ENCODE data around the gene CTLA4.
"Not testable (repeated sequence)": the region's sequence is repeated elsewhere in the genome, so short reads cannot be mapped to it uniquely, and the experiment has no call there.

Gene CTLA4

DNA sequence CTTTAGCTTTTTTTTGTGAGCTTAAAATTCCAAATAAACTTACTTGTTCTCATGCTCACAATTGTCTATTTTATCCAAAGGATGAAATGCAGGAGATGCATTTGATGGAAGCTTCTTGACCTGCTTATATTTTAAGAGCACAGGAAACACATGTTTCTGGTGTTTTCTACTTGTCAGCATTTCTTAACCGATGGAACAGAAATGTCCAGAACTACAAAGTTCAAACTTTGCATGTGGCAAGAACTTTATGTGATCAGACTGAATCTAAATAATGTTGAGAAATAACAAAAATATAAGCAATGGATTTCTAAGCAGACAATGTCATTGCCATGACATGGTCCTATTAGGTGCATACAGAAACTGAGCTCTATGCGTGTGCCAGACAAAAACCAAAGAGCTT lies 9.9 kb upstream of the CTLA4 start:
- no peak for DNase-seq (ENCODE audit: low spot score)

DNA sequence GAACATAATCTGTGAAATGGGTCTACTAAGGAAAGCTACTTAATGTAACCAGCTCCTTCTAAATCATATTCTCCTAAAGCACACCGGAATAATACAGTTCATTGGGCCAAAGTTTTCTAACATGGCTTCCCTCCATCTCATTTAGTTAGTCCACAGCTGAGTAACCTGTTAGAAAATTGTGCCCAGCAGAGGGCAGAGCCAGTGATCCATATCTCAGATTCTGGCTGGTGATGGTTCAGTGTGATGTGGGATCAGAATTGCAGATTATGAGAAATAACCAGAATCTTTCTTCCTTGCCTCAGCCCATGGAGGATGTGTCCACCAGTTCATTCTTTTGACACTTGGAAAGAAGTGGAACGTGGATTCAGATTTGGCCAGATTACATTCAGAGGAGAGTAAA lies 9.4 kb upstream of the CTLA4 start:
- no peak for DNase-seq (ENCODE audit: low spot score)

DNA sequence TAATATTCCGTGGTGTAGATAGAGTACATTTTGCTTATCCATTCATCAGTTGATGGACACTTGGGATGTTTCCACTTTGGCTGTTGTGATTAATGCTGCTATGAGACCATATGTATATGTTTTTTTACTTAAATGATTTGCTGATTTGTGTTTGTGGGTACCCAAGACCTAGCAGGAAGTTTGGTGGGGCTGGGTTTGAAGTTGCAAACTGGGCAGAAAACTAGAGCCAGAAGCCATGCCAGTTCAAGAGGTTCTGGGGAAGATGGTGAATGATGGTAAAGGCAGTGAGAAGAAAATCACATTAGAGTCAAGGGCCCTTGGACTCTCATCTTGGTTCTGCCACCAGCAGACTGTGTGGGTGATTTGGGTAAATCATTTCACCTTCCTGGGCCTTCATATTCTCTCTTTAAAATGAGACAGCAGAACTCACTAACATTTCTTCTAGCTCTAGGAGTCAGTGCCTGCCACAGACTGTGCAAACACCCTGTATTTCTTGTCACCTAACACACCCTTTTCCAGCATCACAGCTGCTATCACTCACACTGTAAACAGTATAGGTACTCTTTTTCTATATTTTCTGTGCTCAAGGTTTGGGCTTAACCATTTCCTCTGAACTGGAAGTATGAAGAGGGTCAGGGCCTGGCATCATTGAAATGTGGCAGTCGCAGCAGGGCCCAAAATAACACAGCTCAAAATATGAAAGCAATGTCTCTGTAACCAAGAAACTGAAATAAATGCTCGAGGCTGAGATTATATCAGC lies 8.4 kb upstream of the CTLA4 start:
- no peak for DNase-seq (ENCODE audit: low spot score)

DNA sequence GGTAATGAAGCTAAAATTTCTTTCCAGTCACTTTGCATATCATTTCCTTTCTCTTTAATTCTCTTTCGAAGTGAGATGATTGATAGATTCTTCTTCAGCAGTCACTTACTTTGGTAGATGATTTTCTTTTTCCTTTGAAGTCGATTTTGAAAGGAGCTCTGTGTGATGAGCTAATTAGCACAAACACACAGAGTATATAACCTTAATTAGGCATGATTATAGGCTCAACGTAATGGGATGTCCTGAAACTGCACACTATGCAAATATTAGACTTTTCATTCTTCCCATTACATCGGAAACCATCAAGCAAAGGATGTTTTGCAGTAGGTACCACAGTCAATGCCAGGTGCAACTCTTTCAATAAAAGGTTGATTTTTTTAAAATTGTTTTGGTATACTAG lies 6.4 kb upstream of the CTLA4 start:
- DNase-seq (ENCODE audit: low spot score) = no peak

DNA sequence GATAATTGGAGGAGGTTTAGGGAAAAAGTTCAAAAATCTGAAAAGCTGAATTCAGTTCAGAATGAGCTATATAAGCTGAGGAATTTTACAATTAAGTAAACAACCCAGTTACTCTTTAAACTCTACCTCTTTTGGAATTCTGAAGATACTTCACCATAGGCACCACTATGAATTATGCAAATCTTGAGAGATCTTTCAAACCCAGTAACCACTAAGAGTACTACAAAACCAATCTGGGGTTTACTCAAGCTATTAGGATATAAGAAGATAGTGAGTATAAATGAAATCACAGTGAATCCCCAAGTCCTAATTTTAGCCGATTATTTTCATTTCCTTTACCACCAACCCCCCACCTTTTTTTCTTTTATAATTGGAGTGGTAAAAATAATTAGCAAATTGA lies 6.0 kb upstream of the CTLA4 start:
- DNase-seq (ENCODE audit: low spot score) = no peak

DNA sequence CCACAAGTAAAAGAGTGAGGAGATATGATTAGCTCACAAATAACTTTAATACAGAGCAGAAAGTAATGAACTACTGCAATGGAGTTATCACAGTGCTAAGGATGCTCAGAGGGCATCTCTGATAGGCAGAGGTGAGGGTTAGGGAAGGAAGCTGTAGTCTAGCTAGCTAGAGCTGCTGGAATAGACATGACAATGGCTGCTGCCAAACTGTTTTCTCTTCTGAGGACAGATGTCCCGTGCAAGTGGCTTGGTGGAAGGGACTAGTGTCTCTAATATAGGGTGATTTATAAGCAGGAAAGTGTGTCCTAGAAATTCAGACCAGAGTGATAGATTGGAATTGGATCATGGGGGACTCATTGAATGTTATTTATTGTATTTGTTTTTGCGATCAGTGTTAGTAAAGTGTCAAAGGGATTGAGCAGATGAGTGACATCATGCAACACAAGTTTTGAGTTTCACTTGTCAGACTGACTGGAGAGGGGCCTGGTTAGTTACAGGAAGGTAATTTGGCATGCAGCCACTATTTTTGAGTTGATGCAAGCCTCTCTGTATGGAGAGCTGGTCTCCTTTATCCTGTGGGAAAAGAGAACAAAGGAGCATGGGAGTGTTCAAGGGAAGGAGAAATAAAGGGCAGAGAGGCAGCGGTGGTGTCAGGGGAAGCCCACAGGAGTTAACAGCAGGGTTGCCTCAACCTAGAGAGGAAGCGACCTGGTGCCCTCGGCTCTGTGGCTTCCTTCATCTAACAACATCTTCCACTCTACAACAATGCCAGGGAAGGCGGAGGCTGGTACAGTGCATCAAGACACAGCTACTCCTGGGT lies 1.9 kb downstream of the CTLA4 start:
- no peak for DNase-seq (ENCODE audit: low spot score)

DNA sequence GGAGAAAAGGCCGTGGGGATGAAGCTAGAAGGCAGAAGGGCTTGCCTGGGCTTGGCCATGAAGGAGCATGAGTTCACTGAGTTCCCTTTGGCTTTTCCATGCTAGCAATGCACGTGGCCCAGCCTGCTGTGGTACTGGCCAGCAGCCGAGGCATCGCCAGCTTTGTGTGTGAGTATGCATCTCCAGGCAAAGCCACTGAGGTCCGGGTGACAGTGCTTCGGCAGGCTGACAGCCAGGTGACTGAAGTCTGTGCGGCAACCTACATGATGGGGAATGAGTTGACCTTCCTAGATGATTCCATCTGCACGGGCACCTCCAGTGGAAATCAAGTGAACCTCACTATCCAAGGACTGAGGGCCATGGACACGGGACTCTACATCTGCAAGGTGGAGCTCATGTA lies 2.9 kb downstream of the CTLA4 start:
- DNase-seq (ENCODE audit: low spot score) = no peak

DNA sequence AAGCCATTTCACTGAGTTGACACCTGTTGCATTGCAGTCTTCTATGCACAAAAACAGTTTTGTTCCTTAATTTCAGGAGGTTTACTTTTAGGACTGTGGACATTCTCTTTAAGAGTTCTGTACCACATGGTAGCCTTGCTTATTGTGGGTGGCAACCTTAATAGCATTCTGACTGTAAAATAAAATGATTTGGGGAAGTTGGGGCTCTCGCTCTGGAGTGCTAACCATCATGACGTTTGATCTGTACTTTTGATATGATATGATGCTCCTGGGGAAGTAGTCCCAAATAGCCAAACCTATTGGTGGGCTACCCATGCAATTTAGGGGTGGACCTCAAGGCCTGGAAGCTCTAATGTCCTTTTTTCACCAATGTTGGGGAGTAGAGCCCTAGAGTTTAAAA lies 3.4 kb downstream of the CTLA4 start:
- DNase-seq (ENCODE audit: low spot score) = no peak

DNA sequence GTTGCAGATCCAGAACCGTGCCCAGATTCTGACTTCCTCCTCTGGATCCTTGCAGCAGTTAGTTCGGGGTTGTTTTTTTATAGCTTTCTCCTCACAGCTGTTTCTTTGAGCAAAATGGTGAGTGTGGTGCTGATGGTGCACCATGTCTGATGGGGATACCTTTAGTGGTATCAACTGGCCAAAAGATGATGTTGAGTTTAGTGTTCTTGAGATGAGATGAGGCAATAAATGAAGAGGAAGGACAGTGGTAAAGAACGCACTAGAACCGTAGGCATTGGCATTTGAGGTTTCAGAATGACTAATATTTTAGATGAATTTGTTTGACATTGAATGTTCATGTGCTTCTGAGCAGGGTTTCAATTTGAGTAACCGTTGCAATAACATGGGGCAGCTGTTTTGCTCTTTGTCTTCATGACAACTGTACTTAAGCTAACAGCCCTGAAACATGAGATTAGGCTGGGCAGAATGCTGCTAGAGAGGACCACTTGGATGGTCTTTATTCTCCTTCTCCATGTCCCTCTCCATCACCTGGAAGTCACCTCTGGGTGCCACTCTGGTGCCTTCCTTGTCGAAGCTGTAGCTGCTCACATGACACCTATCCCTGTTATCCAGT lies 3.9 kb downstream of the CTLA4 start:
- no peak for DNase-seq (ENCODE audit: low spot score)

DNA sequence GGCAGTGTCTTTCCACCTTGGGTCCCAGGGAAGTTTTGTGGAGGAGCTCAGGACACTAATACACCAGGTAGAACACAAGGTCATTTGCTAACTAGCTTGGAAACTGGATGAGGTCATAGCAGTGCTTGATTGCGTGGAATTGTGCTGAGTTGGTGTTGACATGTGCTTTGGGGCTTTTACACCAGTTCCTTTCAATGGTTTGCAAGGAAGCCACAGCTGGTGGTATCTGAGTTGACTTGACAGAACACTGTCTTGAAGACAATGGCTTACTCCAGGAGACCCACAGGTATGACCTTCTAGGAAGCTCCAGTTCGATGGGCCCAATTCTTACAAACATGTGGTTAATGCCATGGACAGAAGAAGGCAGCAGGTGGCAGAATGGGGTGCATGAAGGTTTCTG lies 5.9 kb downstream of the CTLA4 start:
- DNase-seq (ENCODE audit: low spot score) = no peak

DNA sequence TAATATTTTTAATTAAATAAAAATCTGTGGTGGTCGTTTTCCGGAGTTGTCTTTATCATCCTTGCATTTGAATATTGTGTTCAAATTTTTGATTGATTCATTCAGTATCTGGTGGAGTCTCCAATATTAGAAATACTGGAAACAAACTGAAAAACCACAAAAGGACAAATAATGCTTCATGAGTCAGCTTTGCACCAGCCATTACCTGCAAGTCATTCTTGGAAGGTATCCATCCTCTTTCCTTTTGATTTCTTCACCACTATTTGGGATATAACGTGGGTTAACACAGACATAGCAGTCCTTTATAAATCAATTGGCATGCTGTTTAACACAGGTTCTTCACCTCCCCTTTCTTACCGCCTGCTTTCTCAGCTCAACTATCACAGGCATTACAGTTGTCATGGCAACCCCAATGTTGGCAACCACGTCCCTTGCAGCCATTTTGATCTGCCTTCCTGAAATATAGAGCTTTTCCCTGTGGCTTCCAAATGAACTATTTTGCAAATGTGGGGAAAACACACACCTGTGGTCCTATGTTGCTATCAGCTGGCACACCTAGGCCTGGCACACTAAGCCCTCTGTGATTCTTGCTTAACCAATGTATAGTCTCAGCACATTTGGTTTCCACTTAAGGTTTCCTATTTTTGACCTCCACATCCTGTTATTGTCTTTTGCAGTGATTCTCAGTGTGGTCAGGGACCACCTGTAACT lies 6.5 kb downstream of the CTLA4 start:
- DNase-seq (ENCODE audit: low spot score) = no peak

DNA sequence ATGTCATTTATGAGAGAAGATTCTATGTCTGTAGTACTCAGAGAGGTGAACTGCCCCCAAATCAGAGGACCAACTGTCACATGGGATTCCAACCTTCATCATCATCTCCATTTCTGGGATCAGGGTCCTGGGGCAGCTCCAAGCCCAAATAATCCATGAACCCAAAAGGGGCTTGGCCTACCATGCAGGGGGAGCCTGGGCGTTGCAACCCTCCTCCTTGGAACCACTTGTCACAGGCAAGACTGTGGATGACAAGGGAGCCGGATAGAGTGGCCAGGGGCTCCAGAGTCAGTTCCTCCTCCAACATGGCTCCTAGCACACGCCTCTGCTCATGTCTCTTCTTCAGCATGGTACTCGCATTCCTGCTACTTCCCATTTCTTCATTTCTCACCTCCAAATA lies 7.9 kb downstream of the CTLA4 start:
- no peak for DNase-seq (ENCODE audit: low spot score)

DNA sequence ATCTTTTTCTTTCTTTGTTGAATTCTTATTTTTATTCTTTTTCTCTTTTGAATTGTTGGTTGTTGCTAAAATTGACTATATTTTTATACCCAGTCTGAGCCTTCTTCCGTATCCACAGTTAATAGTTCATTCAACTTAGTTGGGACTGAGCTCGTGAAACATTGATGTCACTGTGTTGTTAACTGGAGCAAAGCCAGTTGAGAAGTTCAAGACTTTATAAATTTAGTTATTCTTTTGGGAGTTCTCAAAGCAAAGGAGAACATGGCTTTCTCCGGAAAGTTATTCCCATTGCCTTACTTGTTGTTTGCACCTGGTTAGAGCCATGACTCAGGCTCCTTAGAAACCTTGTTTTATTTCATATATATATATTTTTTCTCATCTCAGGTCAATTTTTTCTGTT lies 8.8 kb downstream of the CTLA4 start:
- DNase-seq (ENCODE audit: low spot score) = no peak

DNA sequence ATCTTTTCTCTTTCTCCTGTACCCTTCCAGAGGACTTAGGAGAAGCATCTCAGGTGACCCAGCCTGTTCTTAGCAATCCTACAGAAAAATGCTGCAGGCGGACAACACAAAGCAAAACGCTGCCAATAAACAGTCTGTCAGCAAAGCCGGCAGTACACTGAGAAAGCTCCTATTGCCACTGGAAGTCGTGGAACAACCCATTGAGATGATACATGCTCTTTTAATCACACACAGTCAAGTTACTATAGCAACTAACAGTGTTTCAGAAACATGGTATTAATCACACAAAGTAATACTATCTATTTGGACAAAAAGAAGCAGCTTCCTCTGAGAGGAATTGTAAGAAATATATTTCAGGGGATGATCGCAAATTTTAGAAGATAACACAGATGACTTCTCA lies 10.5 kb downstream of the CTLA4 start:
- DNase-seq (ENCODE audit: low spot score) = no peak

DNA sequence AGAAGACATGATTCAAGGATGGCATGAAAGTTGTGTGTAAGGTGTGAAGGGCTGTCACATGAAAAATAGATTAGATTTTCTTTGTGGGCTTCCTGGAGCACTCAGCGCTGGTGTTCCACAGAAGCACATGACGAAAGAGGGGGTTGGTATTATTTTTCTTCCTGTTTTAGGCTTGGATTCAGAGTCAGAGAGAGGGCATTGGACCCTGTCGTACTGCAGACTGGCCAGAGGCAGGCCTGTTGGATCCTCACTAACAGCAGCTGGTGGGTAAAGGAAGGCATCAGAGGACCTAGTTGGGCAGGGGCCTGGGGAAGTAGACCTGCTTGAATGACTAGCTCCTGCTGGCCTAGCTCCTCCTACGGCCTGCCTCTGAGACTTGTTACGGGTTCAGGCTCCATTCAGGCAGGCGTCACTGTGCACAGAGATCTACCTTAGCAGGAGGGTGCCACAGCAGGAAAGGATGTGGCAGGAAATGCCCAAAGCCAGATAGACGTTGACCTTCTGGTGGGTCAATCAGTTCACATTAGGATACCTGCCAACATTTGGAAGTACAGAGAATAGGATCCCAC lies 13.1 kb downstream of the CTLA4 start:
- DNase-seq (ENCODE audit: low spot score) = no peak

DNA sequence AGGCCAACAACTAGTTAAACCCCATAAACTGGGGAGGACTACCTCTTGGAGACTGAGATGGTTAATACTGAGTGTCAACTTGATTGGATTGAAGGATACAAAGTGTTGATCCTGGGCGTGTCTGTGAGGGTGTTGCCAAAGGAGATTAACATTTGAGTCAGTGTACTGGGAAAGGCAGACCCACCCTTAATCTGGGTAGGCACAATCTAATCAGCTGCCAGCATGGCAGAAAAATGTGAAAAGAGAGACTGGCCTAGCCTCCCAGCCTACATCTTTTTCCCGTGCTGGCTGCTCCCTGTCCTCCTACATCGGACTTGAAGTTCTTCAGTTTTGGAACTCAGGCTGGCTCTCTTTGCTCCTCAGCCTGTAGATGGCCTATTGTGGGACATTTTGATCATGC lies 13.6 kb downstream of the CTLA4 start:
- not testable (repeated sequence) for DNase-seq (ENCODE audit: low spot score)

DNA sequence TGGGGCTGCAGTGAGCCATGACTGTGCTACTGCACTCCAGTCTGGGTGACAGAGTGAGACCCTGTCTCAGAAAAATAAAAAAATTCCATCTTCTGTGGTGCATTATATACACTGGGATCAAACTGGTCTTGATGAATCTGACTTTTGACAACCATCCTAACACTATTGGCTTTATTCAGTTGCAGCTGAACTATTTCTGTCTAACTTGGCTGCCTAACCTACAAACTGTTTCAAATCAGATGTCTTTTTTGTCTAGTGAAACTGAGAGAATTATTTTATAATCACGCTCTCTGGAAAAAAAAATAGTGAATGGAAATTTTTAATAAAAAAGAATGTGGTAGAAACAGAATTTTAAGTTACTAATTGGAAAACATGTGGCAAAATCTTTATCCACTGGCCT lies 15.0 kb downstream of the CTLA4 start:
- no peak for DNase-seq (ENCODE audit: low spot score)

DNA sequence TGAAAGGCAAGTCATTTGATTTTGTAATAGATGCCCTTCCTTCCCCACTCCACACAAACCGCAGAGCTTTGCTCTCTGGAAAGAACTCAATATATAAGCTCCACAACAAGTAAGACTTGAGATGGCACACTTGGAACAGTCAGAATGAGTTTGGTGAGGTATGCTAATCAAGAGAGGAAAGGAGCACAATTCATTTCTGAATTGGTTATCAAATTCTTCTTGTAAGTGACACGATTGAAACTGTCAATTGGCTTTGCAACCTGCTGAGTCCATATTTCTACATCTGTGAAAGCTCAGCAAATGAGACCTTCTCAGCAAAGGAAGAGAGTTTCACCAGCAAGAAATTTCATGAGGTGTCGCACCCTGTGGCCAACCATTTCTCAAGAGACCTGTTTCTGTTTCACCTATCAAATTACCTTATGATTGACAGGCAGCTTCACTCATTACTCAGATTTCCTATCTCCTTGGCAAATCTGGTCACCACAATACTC lies 19.1 kb downstream of the CTLA4 start:
- no peak for DNase-seq (ENCODE audit: low spot score)

DNA sequence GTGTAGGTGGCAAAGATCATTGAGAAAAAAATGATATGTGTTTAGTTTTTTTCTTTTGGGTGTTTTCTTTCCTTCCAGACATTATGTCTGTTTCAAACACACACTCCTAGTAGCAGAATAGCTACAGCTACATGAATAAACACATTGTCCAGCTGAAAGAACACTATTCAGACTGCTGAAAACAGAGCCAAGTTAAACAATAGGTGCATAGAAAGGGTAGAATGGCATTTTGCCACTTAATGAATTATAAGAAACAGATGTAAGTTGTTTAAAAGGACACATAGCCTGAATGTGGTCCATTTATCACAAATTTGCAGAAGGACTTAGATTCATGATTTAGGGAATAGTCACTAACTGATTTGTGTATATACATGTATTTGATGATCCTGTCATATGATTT lies 20.1 kb downstream of the CTLA4 start:
- no peak for DNase-seq (ENCODE audit: low spot score)

DNA sequence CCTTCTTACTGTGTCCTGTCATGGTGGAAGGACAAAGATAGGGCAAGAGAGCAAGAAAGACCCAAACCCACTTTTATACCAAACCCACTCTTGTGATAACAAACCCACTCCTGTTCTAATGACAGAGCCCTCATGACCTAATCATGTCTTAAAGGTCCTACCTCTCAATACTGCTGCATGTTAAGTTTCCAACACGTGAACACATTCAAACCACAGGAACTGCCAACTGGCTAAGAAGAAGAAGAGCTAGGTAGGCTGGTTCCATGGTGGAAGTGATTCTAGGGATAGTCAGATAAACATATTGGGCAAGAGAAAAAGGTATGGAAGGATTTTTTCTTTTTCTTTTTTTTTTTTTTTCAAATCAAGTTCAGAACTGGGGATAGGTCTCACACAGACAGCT lies 22.0 kb downstream of the CTLA4 start:
- DNase-seq (ENCODE audit: low spot score) = no peak

DNA sequence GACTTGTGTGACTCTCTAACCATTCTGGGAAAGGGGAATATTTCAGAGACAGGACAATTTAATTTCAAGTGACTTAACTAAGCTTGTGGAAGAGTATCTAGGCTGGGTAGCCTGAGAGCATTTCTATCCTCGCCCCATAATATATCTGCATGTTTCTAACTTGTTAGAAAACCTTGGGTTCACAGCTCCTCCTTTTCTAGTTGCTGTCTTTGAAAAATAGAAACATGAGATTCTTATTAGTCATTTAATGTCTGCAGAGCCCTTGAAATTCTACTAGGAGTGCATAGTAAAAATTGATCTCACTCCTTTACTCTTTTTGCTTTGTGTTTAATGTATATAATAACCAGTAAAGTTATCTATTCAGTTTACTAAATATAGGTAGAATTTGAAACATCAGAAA lies 22.4 kb downstream of the CTLA4 start:
- DNase-seq (ENCODE audit: low spot score) = no peak

DNA sequence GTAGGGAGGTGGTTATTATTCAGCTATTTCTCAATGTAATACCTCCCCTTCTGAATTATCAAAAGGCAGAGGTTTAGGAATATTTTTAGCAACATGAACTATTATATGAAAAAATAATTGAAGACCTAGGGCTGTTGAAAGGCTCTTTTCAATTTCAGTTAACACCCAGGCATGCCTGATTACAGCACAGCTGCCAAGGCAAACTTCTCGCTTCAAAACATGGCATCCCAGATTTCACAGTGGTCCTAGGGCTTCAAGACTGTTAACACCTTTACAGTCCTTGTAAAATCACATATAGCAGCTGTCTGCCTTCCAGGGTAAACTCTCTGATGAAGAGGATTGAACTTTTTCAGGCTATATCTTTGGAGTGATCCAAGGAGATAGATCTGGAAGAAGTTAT lies 23.2 kb downstream of the CTLA4 start:
- no peak for DNase-seq (ENCODE audit: low spot score)
